ENCODE data around the gene NCOA3. TPM values are rescaled to one million over a fixed set of nuclear protein-coding genes. Genes with fewer than 3 reads are reported as not detected.
A peak's percentile ranks its signal among the peaks of the same experiment; 100 is the strongest.

The NCOA3 gene
- total RNA-seq, 1 experiment from 2014 or later, result 96.7 TPM

DNA sequence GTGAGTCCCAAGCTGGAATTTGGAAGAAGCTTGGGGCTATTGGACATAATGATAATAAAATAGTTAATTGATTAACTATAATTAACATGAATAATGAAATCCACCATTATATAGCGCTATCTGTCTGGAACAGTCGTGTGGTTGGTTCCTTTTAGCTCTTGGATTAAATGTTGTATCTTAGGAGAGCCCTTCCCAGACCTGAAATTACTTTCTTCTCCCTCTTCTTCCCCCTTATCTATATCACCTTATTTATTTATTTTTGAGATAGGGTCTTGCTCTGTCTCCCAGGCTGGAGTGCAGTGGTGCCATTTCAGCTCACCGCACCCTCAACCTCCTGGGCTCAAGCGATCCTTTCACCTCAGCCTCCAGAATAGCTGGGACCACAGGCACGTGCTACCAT is 64.6 kb downstream of the NCOA3 start:
- H3K9me3 ChIP-seq, result no peaks in the 10 kb centered on the region
- no peak overlapping the region for H3K4me3 ChIP-seq (ENCODE audit: low read depth, low read length)
- peaks cover 5% of the 10 kb centered on the region; the same call in 1 of the 2 replicates for H3K4me1 ChIP-seq
- ChIA-PET CTCF (interaction anchor here (1.4 kb wide), 1 partner anchor 33 kb away, joined by 3 read pairs; no protein-coding TSS in a partner anchor), POLR2A (interaction anchor here (0.6 kb wide), 1 partner anchor 13 kb away, joined by 3 read pairs; no protein-coding TSS in a partner anchor)
- Mint-ChIP-seq H3K4me3 (ENCODE audit: unreplicated experiment) (no peak overlapping the region), H3K4me1 (ENCODE audit: low read depth, unreplicated experiment) (no peaks in the 10 kb centered on the region), H3K9me3 (ENCODE audit: unreplicated experiment) (no peaks in the 10 kb centered on the region), H3K36me3 (ENCODE audit: insufficient read depth, unreplicated experiment) (peaks cover 29% of the 10 kb centered on the region), H3K27ac (ENCODE audit: unreplicated experiment) (no peak overlapping the region), H3K27me3 (ENCODE audit: insufficient read depth, unreplicated experiment) (no peaks in the 10 kb centered on the region)
- H3K36me3 ChIP-seq (ENCODE audit: control insufficient read depth, insufficient read depth, low read length), result no peaks in the 10 kb centered on the region
- no peak for DNase-seq
- no peak for TF ChIP-seq CTCF (IDR thresholded peaks at IDR 0.05; ENCODE audit: insufficient read depth in 1 of 2, low read depth in 1 of 2, low read length in 1 of 2, severe bottlenecking in 1 of 2, unreplicated experiment in 1 of 2)
- BruUV-seq (replicated peaks), result no TSS peak
- no peaks in the 10 kb centered on the region for H3K27me3 ChIP-seq (replicated peaks; ENCODE audit: control insufficient read depth, insufficient read depth, low read length)
- intact Hi-C loops (cut with micrococcal nuclease; ENCODE audit: unreplicated experiment), result no loop called here

DNA sequence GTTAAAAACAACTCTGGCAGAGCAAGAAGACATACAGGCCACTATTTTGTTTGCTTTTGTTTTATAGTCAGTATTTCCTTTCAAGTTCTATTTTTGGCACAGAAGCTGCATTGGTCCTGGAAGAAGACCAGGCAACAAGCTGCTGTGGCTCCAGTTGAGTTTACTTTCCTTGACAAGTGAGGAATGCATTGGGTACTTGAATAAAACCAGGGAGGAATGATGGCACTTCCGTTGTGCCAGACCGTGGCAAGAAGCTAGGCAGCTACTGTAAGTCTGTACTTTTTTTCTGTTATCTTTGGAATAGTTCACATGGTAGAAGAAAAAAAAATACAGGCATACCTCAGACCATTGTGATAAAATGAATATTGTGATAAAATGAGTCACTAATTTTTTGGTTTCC is 66.3 kb downstream of the NCOA3 start:
- H3K9me3 Mint-ChIP-seq (ENCODE audit: unreplicated experiment), result no peaks in the 10 kb centered on the region
- ChIA-PET CTCF (no interaction called here), POLR2A (no interaction called here)
- no peaks in the 10 kb centered on the region for H3K27me3 Mint-ChIP-seq (ENCODE audit: insufficient read depth, unreplicated experiment)
- H3K4me1 Mint-ChIP-seq (ENCODE audit: low read depth, unreplicated experiment), result peaks cover 11% of the 10 kb centered on the region
- no peak for TF ChIP-seq CTCF (IDR thresholded peaks at IDR 0.05; ENCODE audit: insufficient read depth in 1 of 2, low read depth in 1 of 2, low read length in 1 of 2, severe bottlenecking in 1 of 2, unreplicated experiment in 1 of 2)
- H3K27ac Mint-ChIP-seq (ENCODE audit: unreplicated experiment), result peak overlapping the region; percentile 17
- intact Hi-C loops (cut with micrococcal nuclease; ENCODE audit: unreplicated experiment), result no loop called here
- no peak for DNase-seq
- peaks cover 1% of the 10 kb centered on the region; the same call in 1 of the 2 replicates for H3K36me3 ChIP-seq (ENCODE audit: control insufficient read depth, insufficient read depth, low read length)
- H3K4me3 ChIP-seq (ENCODE audit: low read depth, low read length), result no peak overlapping the region
- H3K36me3 Mint-ChIP-seq (ENCODE audit: insufficient read depth, unreplicated experiment), result peaks cover 42% of the 10 kb centered on the region
- peaks cover 5% of the 10 kb centered on the region; the same call in 1 of the 2 replicates for H3K4me1 ChIP-seq
- H3K27me3 ChIP-seq (replicated peaks; ENCODE audit: control insufficient read depth, insufficient read depth, low read length), result no peaks in the 10 kb centered on the region
- no peaks in the 10 kb centered on the region for H3K9me3 ChIP-seq
- no TSS peak for BruUV-seq (replicated peaks)
- no peak overlapping the region for H3K4me3 Mint-ChIP-seq (ENCODE audit: unreplicated experiment)

DNA sequence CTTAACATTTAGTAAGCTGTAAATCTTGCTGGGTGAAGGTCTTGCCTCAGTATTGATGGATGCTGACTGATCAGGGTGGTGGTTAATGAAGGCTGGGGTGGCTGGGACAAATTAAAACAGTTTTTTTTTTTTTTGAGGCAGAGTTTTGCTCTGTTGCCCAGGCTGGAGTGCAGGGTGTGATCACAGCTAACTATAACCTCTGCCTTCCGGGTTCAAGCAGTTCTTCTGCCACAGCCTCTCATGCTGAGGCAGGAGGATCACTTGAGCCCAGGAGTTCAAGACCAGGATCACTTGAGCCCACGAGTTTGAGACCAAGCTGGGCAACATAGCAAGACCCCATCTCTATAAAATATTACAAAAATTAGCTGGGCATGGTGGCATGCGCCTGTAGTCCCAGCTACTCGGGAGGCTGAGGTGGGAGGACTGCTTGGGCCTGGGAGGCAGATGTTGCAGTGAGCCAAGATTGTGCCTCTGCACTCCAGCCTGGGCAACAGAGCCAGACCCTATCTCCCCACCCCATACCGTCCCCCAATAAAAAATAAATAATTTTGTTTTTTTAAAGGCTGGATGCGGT is 67.2 kb downstream of the NCOA3 start:
- no peak for DNase-seq
- Histone ChIP-seq H3K4me1 (peaks cover 11% of the 10 kb centered on the region), H3K36me3 (ENCODE audit: control insufficient read depth, insufficient read depth, low read length) (peaks cover 1% of the 10 kb centered on the region; the same call in 1 of the 2 replicates), H3K27me3 (replicated peaks; ENCODE audit: control insufficient read depth, insufficient read depth, low read length) (no peaks in the 10 kb centered on the region), H3K4me3 (ENCODE audit: low read depth, low read length) (no peak overlapping the region), H3K9me3 (no peaks in the 10 kb centered on the region)
- Mint-ChIP-seq H3K9me3 (ENCODE audit: unreplicated experiment) (no peaks in the 10 kb centered on the region), H3K36me3 (ENCODE audit: insufficient read depth, unreplicated experiment) (peaks cover 38% of the 10 kb centered on the region), H3K4me1 (ENCODE audit: low read depth, unreplicated experiment) (peaks cover 20% of the 10 kb centered on the region), H3K27me3 (ENCODE audit: insufficient read depth, unreplicated experiment) (no peaks in the 10 kb centered on the region), H3K27ac (ENCODE audit: unreplicated experiment) (no peak overlapping the region), H3K4me3 (ENCODE audit: unreplicated experiment) (no peak overlapping the region)
- intact Hi-C loops (cut with micrococcal nuclease; ENCODE audit: unreplicated experiment), result no loop called here
- POLR2A ChIA-PET, result no interaction called here
- BruUV-seq (replicated peaks), result no TSS peak
- CTCF ChIA-PET, result no interaction called here
- TF ChIP-seq CTCF (IDR thresholded peaks at IDR 0.05; ENCODE audit: insufficient read depth in 1 of 2, low read depth in 1 of 2, low read length in 1 of 2, severe bottlenecking in 1 of 2, unreplicated experiment in 1 of 2), result no peak
